ENCODE measurements around the gene ADAMTSL4. TPM values are rescaled to one million over a fixed set of nuclear protein-coding genes. Genes with fewer than 3 reads are reported as not detected.

ADAMTSL4 gene
- total RNA-seq, 1 experiment from 2014 or later, result 0.87 TPM

- H3K4me1 ChIP-seq (ENCODE audit: insufficient read depth, low read length), result peaks cover 27% of the 10 kb centered on the region
- no peak for DNase-seq
- no peak overlapping the region for H3K4me2 ChIP-seq (ENCODE audit: low read length)
- CTCF ChIA-PET, result no interaction called here
- POLR2A ChIA-PET (ENCODE audit: unreplicated experiment), result interaction anchor here (0.5 to 0.6 kb wide), 2 partner anchors 266 to 297 kb away, joined by 3 to 5 read pairs; no protein-coding TSS in a partner anchor
- intact Hi-C loops (cut with micrococcal nuclease), result no loop called here
- no peaks in the 10 kb centered on the region for H3K9me2 ChIP-seq (replicated peaks; ENCODE audit: low read length)
- no peak for ATAC-seq
- H3K79me2 ChIP-seq (ENCODE audit: low read length), result 0 out of 2 replicates have a peak, but pooled peaks cover 6% of the 10 kb centered on the region
- no peaks in the 10 kb centered on the region for H3K9me3 ChIP-seq (ENCODE audit: low read length)
- BruUV-seq (replicated peaks), result no TSS peak
- no peaks in the 10 kb centered on the region for H3K27me3 ChIP-seq (ENCODE audit: low read length)
- H3K36me3 ChIP-seq (ENCODE audit: low read depth, low read length), result no peaks in the 10 kb centered on the region
- H3K27ac ChIP-seq (ENCODE audit: low read length), result no peak overlapping the region
- no peak overlapping the region for H3K4me3 ChIP-seq (ENCODE audit: low read length)
- H3F3A ChIP-seq (ENCODE audit: low read length, unreplicated experiment), result no peaks in the 10 kb centered on the region
- TF ChIP-seq CTCF (conservative IDR thresholded peaks at IDR 0.05; ENCODE audit: low read depth, low read length) (no peak), EZH2 (IDR thresholded peaks at IDR 0.05; ENCODE audit: low read length, unreplicated experiment) (no peak)
- no peak overlapping the region for H2AFZ ChIP-seq (ENCODE audit: low read length)
- no peaks in the 10 kb centered on the region for H4K20me1 ChIP-seq (ENCODE audit: low read length)
- no peak overlapping the region for H3K9ac ChIP-seq (ENCODE audit: low read length)
Observed at GRCh38 chr1:150558303-150558704, 9.1 kb downstream of the ADAMTSL4 start.

- Histone ChIP-seq H4K20me1 (ENCODE audit: low read length) (no peaks in the 10 kb centered on the region), H3K9ac (ENCODE audit: low read length) (no peak overlapping the region), H3F3A (ENCODE audit: low read length, unreplicated experiment) (peaks cover 3% of the 10 kb centered on the region), H3K27ac (ENCODE audit: low read length) (no peak overlapping the region), H3K4me1 (ENCODE audit: insufficient read depth, low read length) (peaks cover 34% of the 10 kb centered on the region), H3K4me2 (ENCODE audit: low read length) (no peak overlapping the region), H2AFZ (ENCODE audit: low read length) (no peak overlapping the region), H3K9me2 (replicated peaks; ENCODE audit: low read length) (no peaks in the 10 kb centered on the region), H3K79me2 (ENCODE audit: low read length) (0 out of 2 replicates have a peak, but pooled peaks cover 6% of the 10 kb centered on the region), H3K27me3 (ENCODE audit: low read length) (no peaks in the 10 kb centered on the region), H3K36me3 (ENCODE audit: low read depth, low read length) (no peaks in the 10 kb centered on the region), H3K4me3 (ENCODE audit: low read length) (no peak overlapping the region), H3K9me3 (ENCODE audit: low read length) (no peaks in the 10 kb centered on the region)
- CTCF ChIA-PET, result no interaction called here
- TF ChIP-seq CTCF (conservative IDR thresholded peaks at IDR 0.05; ENCODE audit: low read depth, low read length) (no peak), EZH2phosphoT487 (IDR thresholded peaks at IDR 0.05; ENCODE audit: borderline replicate concordance, low read length) (no peak), EZH2 (IDR thresholded peaks at IDR 0.05; ENCODE audit: low read length, unreplicated experiment) (no peak)
- no TSS peak for BruUV-seq (replicated peaks)
- DNase-seq (no peak), ATAC-seq (no peak)
- intact Hi-C loops (cut with micrococcal nuclease), result no loop called here
- POLR2A ChIA-PET (ENCODE audit: unreplicated experiment), result interaction anchor here (0.5 to 0.6 kb wide), 2 partner anchors 265 to 296 kb away, joined by 3 to 5 read pairs; no protein-coding TSS in a partner anchor
Observed at GRCh38 chr1:150558761-150559655, 9.8 kb downstream of the ADAMTSL4 start.

- DNase-seq, result no peak
- Histone ChIP-seq H3K27me3 (ENCODE audit: low read length) (no peaks in the 10 kb centered on the region), H3K9ac (ENCODE audit: low read length) (no peak overlapping the region), H3K27ac (ENCODE audit: low read length) (no peak overlapping the region), H2AFZ (ENCODE audit: low read length) (no peak overlapping the region), H3K36me3 (ENCODE audit: low read depth, low read length) (no peaks in the 10 kb centered on the region), H4K20me1 (ENCODE audit: low read length) (no peaks in the 10 kb centered on the region), H3K4me2 (ENCODE audit: low read length) (no peak overlapping the region), H3F3A (ENCODE audit: low read length, unreplicated experiment) (peaks cover 3% of the 10 kb centered on the region), H3K9me3 (ENCODE audit: low read length) (no peaks in the 10 kb centered on the region), H3K9me2 (replicated peaks; ENCODE audit: low read length) (no peaks in the 10 kb centered on the region), H3K4me3 (ENCODE audit: low read length) (no peak overlapping the region), H3K79me2 (ENCODE audit: low read length) (peaks cover 6% of the 10 kb centered on the region; the same call in 1 of the 2 replicates), H3K4me1 (ENCODE audit: insufficient read depth, low read length) (peaks cover 37% of the 10 kb centered on the region)
- CTCF ChIA-PET, result no interaction called here
- no peak for ATAC-seq
- POLR2A ChIA-PET (ENCODE audit: unreplicated experiment), result no interaction called here
- intact Hi-C loops (cut with micrococcal nuclease), result loop anchor here (2.0 to 10.0 kb wide), 4 partner anchors 61 to 435 kb away; partner anchors contain the start of genes GOLPH3L and SETDB1
- no TSS peak for BruUV-seq (replicated peaks)
- TF ChIP-seq EZH2phosphoT487 (IDR thresholded peaks at IDR 0.05; ENCODE audit: borderline replicate concordance, low read length) (no peak), EZH2 (IDR thresholded peaks at IDR 0.05; ENCODE audit: low read length, unreplicated experiment) (no peak), CTCF (conservative IDR thresholded peaks at IDR 0.05; ENCODE audit: low read depth, low read length) (no peak)
Observed at GRCh38 chr1:150559656-150560010, 10.4 kb downstream of the ADAMTSL4 start.

Data from PC-3 (cell line).